ENCODE data around the gene CERK. TPM values are rescaled to one million over a fixed set of nuclear protein-coding genes. Genes with fewer than 3 reads are reported as not detected.

The CERK gene, protein sequence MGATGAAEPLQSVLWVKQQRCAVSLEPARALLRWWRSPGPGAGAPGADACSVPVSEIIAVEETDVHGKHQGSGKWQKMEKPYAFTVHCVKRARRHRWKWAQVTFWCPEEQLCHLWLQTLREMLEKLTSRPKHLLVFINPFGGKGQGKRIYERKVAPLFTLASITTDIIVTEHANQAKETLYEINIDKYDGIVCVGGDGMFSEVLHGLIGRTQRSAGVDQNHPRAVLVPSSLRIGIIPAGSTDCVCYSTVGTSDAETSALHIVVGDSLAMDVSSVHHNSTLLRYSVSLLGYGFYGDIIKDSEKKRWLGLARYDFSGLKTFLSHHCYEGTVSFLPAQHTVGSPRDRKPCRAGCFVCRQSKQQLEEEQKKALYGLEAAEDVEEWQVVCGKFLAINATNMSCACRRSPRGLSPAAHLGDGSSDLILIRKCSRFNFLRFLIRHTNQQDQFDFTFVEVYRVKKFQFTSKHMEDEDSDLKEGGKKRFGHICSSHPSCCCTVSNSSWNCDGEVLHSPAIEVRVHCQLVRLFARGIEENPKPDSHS
- 36.1 TPM for polyA plus RNA-seq (2012; ENCODE audit: insufficient read length, low read depth)

- TF ChIP-seq, protein P1, sequence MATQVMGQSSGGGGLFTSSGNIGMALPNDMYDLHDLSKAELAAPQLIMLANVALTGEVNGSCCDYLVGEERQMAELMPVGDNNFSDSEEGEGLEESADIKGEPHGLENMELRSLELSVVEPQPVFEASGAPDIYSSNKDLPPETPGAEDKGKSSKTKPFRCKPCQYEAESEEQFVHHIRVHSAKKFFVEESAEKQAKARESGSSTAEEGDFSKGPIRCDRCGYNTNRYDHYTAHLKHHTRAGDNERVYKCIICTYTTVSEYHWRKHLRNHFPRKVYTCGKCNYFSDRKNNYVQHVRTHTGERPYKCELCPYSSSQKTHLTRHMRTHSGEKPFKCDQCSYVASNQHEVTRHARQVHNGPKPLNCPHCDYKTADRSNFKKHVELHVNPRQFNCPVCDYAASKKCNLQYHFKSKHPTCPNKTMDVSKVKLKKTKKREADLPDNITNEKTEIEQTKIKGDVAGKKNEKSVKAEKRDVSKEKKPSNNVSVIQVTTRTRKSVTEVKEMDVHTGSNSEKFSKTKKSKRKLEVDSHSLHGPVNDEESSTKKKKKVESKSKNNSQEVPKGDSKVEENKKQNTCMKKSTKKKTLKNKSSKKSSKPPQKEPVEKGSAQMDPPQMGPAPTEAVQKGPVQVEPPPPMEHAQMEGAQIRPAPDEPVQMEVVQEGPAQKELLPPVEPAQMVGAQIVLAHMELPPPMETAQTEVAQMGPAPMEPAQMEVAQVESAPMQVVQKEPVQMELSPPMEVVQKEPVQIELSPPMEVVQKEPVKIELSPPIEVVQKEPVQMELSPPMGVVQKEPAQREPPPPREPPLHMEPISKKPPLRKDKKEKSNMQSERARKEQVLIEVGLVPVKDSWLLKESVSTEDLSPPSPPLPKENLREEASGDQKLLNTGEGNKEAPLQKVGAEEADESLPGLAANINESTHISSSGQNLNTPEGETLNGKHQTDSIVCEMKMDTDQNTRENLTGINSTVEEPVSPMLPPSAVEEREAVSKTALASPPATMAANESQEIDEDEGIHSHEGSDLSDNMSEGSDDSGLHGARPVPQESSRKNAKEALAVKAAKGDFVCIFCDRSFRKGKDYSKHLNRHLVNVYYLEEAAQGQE (IDR thresholded peaks at IDR 0.05; ENCODE audit: insufficient read depth in 1 of 2, low read depth in 2 of 2, low read length in 2 of 2) = no peak
- TF ChIP-seq TAF1 (IDR thresholded peaks at IDR 0.05; ENCODE audit: borderline replicate concordance, insufficient read depth, low read length) = no peak
- no peak for TF ChIP-seq SIN3A (IDR thresholded peaks at IDR 0.05; ENCODE audit: borderline replicate concordance, insufficient read depth, low read length)
- peak; percentile 6 for TF ChIP-seq FOXP2 (optimal IDR thresholded peaks at IDR 0.05; ENCODE audit: borderline replicate concordance, extremely low read depth, extremely low read length, insufficient read depth)
- TF ChIP-seq POLR2AphosphoS5 (IDR thresholded peaks at IDR 0.05; ENCODE audit: low read depth, low read length) = peak; percentile 48; the same call in 1 of the 2 replicates
These were observed at the start of gene CERK for GRCh38 chr22:46737976-46738646. Gene CERK, minus strand, starts transcription at chr22:46738252. Its CDS starts 104 bp downstream, at chr22:46738148.

DNA sequence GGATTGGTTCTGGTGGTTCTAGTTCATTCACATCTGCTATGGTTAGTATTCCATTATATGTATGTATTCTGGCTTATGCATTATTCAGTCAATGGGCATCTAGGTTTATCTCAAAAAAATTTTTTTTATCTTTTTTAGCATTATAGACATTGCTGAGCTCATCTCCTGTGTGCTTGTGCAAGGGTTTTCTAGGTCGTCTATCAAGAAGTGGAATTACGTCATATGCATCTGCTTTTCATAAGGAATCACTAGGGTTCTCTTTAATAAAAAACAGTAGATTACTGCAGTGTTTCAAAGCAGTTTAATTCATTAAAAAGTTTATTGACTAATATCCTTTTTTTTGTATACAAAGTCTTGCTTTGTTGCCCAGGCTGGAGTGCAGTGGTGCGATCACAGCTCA, 45.7 kb upstream of the CERK start:
- no peak for TF ChIP-seq POLR2AphosphoS5 (IDR thresholded peaks at IDR 0.05; ENCODE audit: low read depth, low read length)
- no peak for TF ChIP-seq SIN3A (IDR thresholded peaks at IDR 0.05; ENCODE audit: borderline replicate concordance, insufficient read depth, low read length)
- no peak for TF ChIP-seq TAF1 (IDR thresholded peaks at IDR 0.05; ENCODE audit: borderline replicate concordance, insufficient read depth, low read length)
- TF ChIP-seq FOXP2 (optimal IDR thresholded peaks at IDR 0.05; ENCODE audit: borderline replicate concordance, extremely low read depth, extremely low read length, insufficient read depth) = no peak
- TF ChIP-seq, protein P1 (IDR thresholded peaks at IDR 0.05; ENCODE audit: insufficient read depth in 1 of 2, low read depth in 2 of 2, low read length in 2 of 2) = no peak

- TF ChIP-seq, protein P1 (IDR thresholded peaks at IDR 0.05; ENCODE audit: insufficient read depth in 1 of 2, low read depth in 2 of 2, low read length in 2 of 2) = no peak
- TF ChIP-seq TAF1 (IDR thresholded peaks at IDR 0.05; ENCODE audit: borderline replicate concordance, insufficient read depth, low read length) = no peak
- no peak for TF ChIP-seq FOXP2 (optimal IDR thresholded peaks at IDR 0.05; ENCODE audit: borderline replicate concordance, extremely low read depth, extremely low read length, insufficient read depth)
- TF ChIP-seq SIN3A (IDR thresholded peaks at IDR 0.05; ENCODE audit: borderline replicate concordance, insufficient read depth, low read length) = no peak
- no peak for TF ChIP-seq POLR2AphosphoS5 (IDR thresholded peaks at IDR 0.05; ENCODE audit: low read depth, low read length)
These were observed 43.2 kb upstream of the CERK start for GRCh38 chr22:46781291-46781690.

GRCh38 chr22:46780453-46780852, 42.4 kb upstream of the CERK start:
- no peak for TF ChIP-seq SIN3A (IDR thresholded peaks at IDR 0.05; ENCODE audit: borderline replicate concordance, insufficient read depth, low read length)
- no peak for TF ChIP-seq TAF1 (IDR thresholded peaks at IDR 0.05; ENCODE audit: borderline replicate concordance, insufficient read depth, low read length)
- TF ChIP-seq, protein P1 (IDR thresholded peaks at IDR 0.05; ENCODE audit: insufficient read depth in 1 of 2, low read depth in 2 of 2, low read length in 2 of 2) = no peak
- no peak for TF ChIP-seq POLR2AphosphoS5 (IDR thresholded peaks at IDR 0.05; ENCODE audit: low read depth, low read length)
- no peak for TF ChIP-seq FOXP2 (optimal IDR thresholded peaks at IDR 0.05; ENCODE audit: borderline replicate concordance, extremely low read depth, extremely low read length, insufficient read depth)

Data from PFSK-1 (cell line).